H1 (cell line): ENCODE results near the gene SPG7. TPM values are rescaled to one million over a fixed set of nuclear protein-coding genes. Genes with fewer than 3 reads are reported as not detected.

Experiments
- E2F6 ChIP-seq: IDR thresholded peaks from 2 replicates; pipeline ENCODE4 v1.6.1; 2012; ENCODE audit warnings: inconsistent platforms
- POU5F1 ChIP-seq: IDR thresholded peaks from 2 replicates; pipeline ENCODE4 v1.6.1; 2011; ENCODE audit warnings: low read depth, mild to moderate bottlenecking, low read length, moderate library complexity
- polyA plus RNA-seq, 7 experiments: library from polyadenylated mRNA; depleted of rRNA in 3 of 7; stranded (reverse) in 5 of 7; unstranded in 2 of 7; fragments of >200 nt in 5 of 7; fragments of 200-250 nt in 2 of 7; gene quantifications; 1 replicate in 5 of 7; 2 replicates in 1 of 7; 4 replicates in 1 of 7; pipeline versions ENCODE4 v1.2.1 to v1.2.3, GENCODE V29; 2011 to 2013; ENCODE audit warnings: missing spikeins in 2 of 7, mixed read lengths in 2 of 7
- total RNA-seq: library from RNA; stranded (reverse); fragmentation: NEBNext Ultra II Directional; extraction: Animal tissue kit (Norgen Biotek cat#: 25700); gene quantifications from 2 replicates; pipeline ENCODE4 v1.2.1, GENCODE V29; 2021

The SPG7 gene
- total and polyA plus RNA-seq, 2 of the 8 experiments (the other 6 are each of a cell fraction or from before 2014, with no cell fraction given) = 72.1 to 113 TPM

DNA sequence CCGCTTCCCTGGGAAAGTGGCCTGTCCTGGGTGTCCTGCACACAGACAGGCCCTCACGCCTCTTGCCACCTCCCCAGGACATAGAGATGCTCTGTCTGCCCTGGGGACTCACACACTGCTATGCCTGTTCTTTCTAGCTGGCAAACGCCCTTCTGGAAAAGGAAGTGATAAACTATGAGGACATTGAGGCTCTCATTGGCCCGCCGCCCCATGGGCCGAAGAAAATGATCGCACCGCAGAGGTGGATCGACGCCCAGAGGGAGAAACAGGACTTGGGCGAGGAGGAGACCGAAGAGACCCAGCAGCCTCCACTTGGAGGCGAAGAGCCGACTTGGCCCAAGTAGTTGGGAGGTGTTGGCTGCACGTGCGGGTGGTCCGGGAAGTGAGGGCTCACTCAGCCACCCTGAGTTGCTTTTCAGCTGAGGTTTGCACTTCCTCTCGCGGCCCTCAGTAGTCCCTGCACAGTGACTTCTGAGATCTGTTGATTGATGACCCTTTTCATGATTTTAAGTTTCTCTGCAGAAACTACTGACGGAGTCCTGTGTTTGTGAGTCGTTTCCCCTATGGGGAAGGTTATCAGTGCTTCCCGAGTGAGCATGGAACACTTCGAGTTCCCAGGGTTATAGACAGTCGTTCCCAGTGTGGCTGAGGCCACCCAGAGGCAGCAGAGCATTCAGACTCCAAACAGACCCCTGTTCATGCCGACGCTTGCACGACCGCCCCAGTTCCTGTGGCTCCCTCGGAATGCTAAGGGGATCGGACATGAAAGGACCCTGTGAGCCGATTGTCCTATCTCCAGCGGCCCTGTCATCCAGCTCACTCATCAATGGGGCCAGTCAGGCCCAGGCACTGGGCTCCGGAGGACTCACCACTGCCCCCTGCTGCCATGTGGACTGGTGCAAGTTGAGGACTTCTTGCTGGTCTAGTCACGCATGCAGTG is 48.8 kb downstream of the SPG7 start (continued):
- no peak for TF ChIP-seq E2F6
- TF ChIP-seq POU5F1 = no peak
